CD8-positive, alpha-beta memory T cell (primary cell): ENCODE measurements around the gene DFFB. TPM values are rescaled to one million over a fixed set of nuclear protein-coding genes. Genes with fewer than 3 reads are reported as not detected.
A peak's percentile ranks its signal among the peaks of the same experiment; 100 is the strongest.
"Not testable (repeated sequence)": the region's sequence is repeated elsewhere in the genome, so short reads cannot be mapped to it uniquely, and the experiment has no call there.

Source experiments
- CTCF ChIA-PET: fragments of 350-600 bp; sonication (Branson Sonifier 250); formaldehyde crosslinking; loops from one replicate; lab custom pipeline; 2021; ENCODE audit warnings: antibody characterized with exemption; lab: Charles Lee
- POLR2A ChIA-PET: fragments of 350-600 bp; sonication (Branson Sonifier 250); formaldehyde crosslinking; loops from one replicate; lab custom pipeline; 2021; ENCODE audit warnings: antibody characterized with exemption; lab: Charles Lee
- DNase-seq, 5 donors: peaks; one replicate each; pipeline versions ENCODE4 v3.0.0 to v3.0.0-alpha.2; 2020 to 2022; ENCODE audit warnings: mixed read lengths in 1 of 5
- H3K27ac ChIP-seq: one replicate; pipeline ENCODE4 v1.7.0; 2013; ENCODE audit warnings: low read depth, mild to moderate bottlenecking, low read length, moderate library complexity
- H3K27me3 ChIP-seq: 2 replicates; pipeline ENCODE4 v1.7.0; 2013; ENCODE audit warnings: low read length, mild to moderate bottlenecking; ENCODE audit not compliant: insufficient read depth, poor library complexity, severe bottlenecking
- H3K36me3 ChIP-seq: 2 replicates; pipeline ENCODE4 v1.7.0; 2013; ENCODE audit warnings: mild to moderate bottlenecking, low read length, moderate library complexity; ENCODE audit not compliant: insufficient read depth
- H3K4me1 ChIP-seq: 2 replicates; pipeline ENCODE4 v1.7.0; 2013; ENCODE audit warnings: mild to moderate bottlenecking, low read length, moderate library complexity; ENCODE audit not compliant: insufficient read depth
- H3K4me3 ChIP-seq: 2 replicates; pipeline ENCODE4 v1.7.0; 2013; ENCODE audit warnings: mild to moderate bottlenecking, low read length
- H3K9me3 ChIP-seq: 2 replicates; pipeline ENCODE4 v1.7.0; 2013; ENCODE audit warnings: mild to moderate bottlenecking, low read length
- H3K27ac Mint-ChIP-seq, 8 donors: one replicate each; pipeline ENCODE4 v1.8.0; 2020 to 2021; ENCODE audit warnings: mixed read lengths in 8 of 8, mild to moderate bottlenecking in 6 of 8, inconsistent platforms in 3 of 8, moderate library complexity in 3 of 8
- H3K27me3 Mint-ChIP-seq, 2 donors: one replicate each; pipeline ENCODE4 v1.8.0; 2020 to 2021; ENCODE audit warnings: mixed read lengths in 2 of 2, mild to moderate bottlenecking in 1 of 2, moderate library complexity in 1 of 2
- H3K36me3 Mint-ChIP-seq, 3 donors: one replicate each; pipeline ENCODE4 v1.8.0; 2020 to 2021; ENCODE audit warnings: mixed read lengths in 3 of 3, inconsistent platforms in 1 of 3, mild to moderate bottlenecking in 1 of 3
- H3K4me1 Mint-ChIP-seq, 3 donors: one replicate each; pipeline ENCODE4 v1.8.0; 2020 to 2021; ENCODE audit warnings: mixed read lengths in 3 of 3, inconsistent platforms in 1 of 3, mild to moderate bottlenecking in 1 of 3
- H3K4me3 Mint-ChIP-seq, 7 donors: one replicate each; pipeline ENCODE4 v1.8.0; 2020 to 2021; ENCODE audit warnings: mixed read lengths in 7 of 7, mild to moderate bottlenecking in 6 of 7, moderate library complexity in 4 of 7, inconsistent platforms in 2 of 7
- H3K9me3 Mint-ChIP-seq, 5 donors: one replicate each; pipeline ENCODE4 v1.8.0; 2020 to 2022; ENCODE audit warnings: mixed read lengths in 5 of 5, mild to moderate bottlenecking in 3 of 5, moderate library complexity in 2 of 5, inconsistent platforms in 1 of 5
- polyA plus RNA-seq: library from polyadenylated mRNA; unstranded; fragments of 300-500 nt; fragmentation: Illumina TruSeq; gene quantifications from one replicate; pipeline ENCODE4 v1.2.3, GENCODE V29; 2021
- total RNA-seq, 2 experiments: library from RNA; stranded (reverse); gene quantifications; one replicate each; pipeline ENCODE4 v1.2.3, GENCODE V29; 2021

Gene DFFB
- 10 to 100 TPM; 10.9 to 14.6 TPM for total RNA-seq
- polyA plus RNA-seq, result 8.3 TPM

- Mint-ChIP-seq H3K36me3 (peaks cover 0 to 27% (median 7%) of the 10 kb centered on the region in 3 donors), H3K4me3 (peak within 1 kb of the TSS; percentile 95 to 99 (median 96)), H3K4me1 (peaks cover 30 to 58% (median 43%) of the 10 kb centered on the region in 3 donors), H3K27me3 (peaks cover 0 to 3% of the 10 kb centered on the region in 2 donors), H3K27ac (peak within 1 kb of the TSS; percentile 75 to 98 (median 93)), H3K9me3 (no peaks in the 10 kb centered on the region)
- no peaks in the 10 kb centered on the region for H3K9me3 ChIP-seq
- H3K4me3 ChIP-seq, result peak within 1 kb of the TSS; percentile 69
- H3K27ac ChIP-seq, result peak within 1 kb of the TSS; percentile 57
- no peaks in the 10 kb centered on the region for H3K27me3 ChIP-seq
- H3K36me3 ChIP-seq, result no peaks in the 10 kb centered on the region
- peak; percentile 92 to 99 (median 98) for DNase-seq
- ChIA-PET POLR2A (interaction anchor here (0.8 to 3.1 kb wide), 2 partner anchors 43 to 61 kb away, joined by 3 to 18 read pairs; partner anchors contain the start of genes C1orf174 and LRRC47), CTCF (interaction anchor here (0.7 to 2.4 kb wide), 12 partner anchors 10 to 54 kb away, joined by 3 to 15 read pairs (median 3); partner anchors contain the start of gene C1orf174)
- H3K4me1 ChIP-seq, result peaks cover 33% of the 10 kb centered on the region
Observed at GRCh38 chr1:3856923-3857790, at the start of gene DFFB, which contains the start of gene CEP104. TSS of gene DFFB (plus strand) at chr1:3857476. CDS start at chr1:3857604, 128 bp downstream. TSS of gene CEP104 (minus strand) at chr1:3857211. CDS start at chr1:3852407, 4,804 bp downstream.

- Mint-ChIP-seq H3K4me1 (peaks cover 5 to 9% (median 9%) of the 10 kb centered on the region in 3 donors), H3K4me3 (no peak overlapping the region), H3K27me3 (peaks cover 14 to 33% of the 10 kb centered on the region in 2 donors), H3K27ac (peak overlapping the region in 2 of 8 donors; percentile 43 to 75), H3K36me3 (peaks cover 0 to 1% (median 0%) of the 10 kb centered on the region in 3 donors), H3K9me3 (no peaks in the 10 kb centered on the region)
- Histone ChIP-seq H3K9me3 (no peaks in the 10 kb centered on the region), H3K27me3 (no peaks in the 10 kb centered on the region), H3K4me1 (no peaks in the 10 kb centered on the region), H3K27ac (no peak overlapping the region), H3K4me3 (no peak overlapping the region), H3K36me3 (no peaks in the 10 kb centered on the region)
- DNase-seq, result no peak
- ChIA-PET POLR2A (no interaction called here), CTCF (no interaction called here)
Observed at GRCh38 chr1:3807769-3808168, 49.5 kb upstream of the DFFB start.

GRCh38 chr1:3809680-3810079 lies 47.6 kb upstream of the DFFB start:
- ChIA-PET CTCF (no interaction called here), POLR2A (no interaction called here)
- no peaks in the 10 kb centered on the region for H3K9me3 ChIP-seq
- no peak overlapping the region for H3K27ac ChIP-seq
- H3K4me3 ChIP-seq, result no peak overlapping the region
- H3K4me1 ChIP-seq, result no peaks in the 10 kb centered on the region
- Mint-ChIP-seq H3K4me3 (peak overlapping the region in 1 of 7 donors; percentile 24), H3K27ac (peak overlapping the region in 6 of 8 donors; percentile 44 to 87 (median 62)), H3K9me3 (no peaks in the 10 kb centered on the region), H3K4me1 (peaks cover 5 to 9% (median 9%) of the 10 kb centered on the region in 3 donors), H3K27me3 (peaks cover 6 to 19% of the 10 kb centered on the region in 2 donors), H3K36me3 (peaks cover 0 to 10% (median 1%) of the 10 kb centered on the region in 3 donors)
- no peak for DNase-seq
- H3K36me3 ChIP-seq, result peaks cover 5% of the 10 kb centered on the region
- no peaks in the 10 kb centered on the region for H3K27me3 ChIP-seq

- not testable (repeated sequence) for H3K4me3 ChIP-seq
Observed at GRCh38 chr1:3810149-3810761, 47.0 kb upstream of the DFFB start.

GRCh38 chr1:3811595-3811911 lies 45.7 kb upstream of the DFFB start:
- no peak overlapping the region for H3K4me3 Mint-ChIP-seq
- no peaks in the 10 kb centered on the region for H3K9me3 Mint-ChIP-seq
- H3K4me1 Mint-ChIP-seq, result peaks cover 5 to 9% (median 9%) of the 10 kb centered on the region in 3 donors
- Histone ChIP-seq H3K9me3 (no peaks in the 10 kb centered on the region), H3K36me3 (peaks cover 5% of the 10 kb centered on the region), H3K27ac (no peak overlapping the region), H3K4me1 (no peaks in the 10 kb centered on the region), H3K4me3 (no peak overlapping the region), H3K27me3 (no peaks in the 10 kb centered on the region)
- CTCF ChIA-PET, result no interaction called here
- H3K27ac Mint-ChIP-seq, result peak overlapping the region in 2 of 8 donors; percentile 40 to 61
- no peak for DNase-seq
- H3K36me3 Mint-ChIP-seq, result peaks cover 0 to 27% (median 3%) of the 10 kb centered on the region in 3 donors
- POLR2A ChIA-PET, result no interaction called here
- H3K27me3 Mint-ChIP-seq, result peaks cover 5 to 8% of the 10 kb centered on the region in 2 donors

More at GRCh38 chr1:3810149-3810761, 47.0 kb upstream of the DFFB start:
- H3K27me3 ChIP-seq, CTCF ChIA-PET, H3K9me3 Mint-ChIP-seq, H3K36me3 ChIP-seq, H3K27ac ChIP-seq, POLR2A ChIA-PET, H3K4me1 Mint-ChIP-seq, H3K9me3 ChIP-seq, H3K4me1 ChIP-seq: not testable (repeated sequence)
- peak overlapping the region in 4 of 7 donors; percentile 4 to 49 (median 32) for H3K4me3 Mint-ChIP-seq
- peak overlapping the region in 6 of 8 donors; percentile 44 to 87 (median 62) for H3K27ac Mint-ChIP-seq
- peak in 1 of 5 donors; percentile 60 for DNase-seq
- H3K27me3 Mint-ChIP-seq, result peaks cover 7 to 14% of the 10 kb centered on the region in 2 donors
- peaks cover 0 to 16% (median 3%) of the 10 kb centered on the region in 3 donors for H3K36me3 Mint-ChIP-seq

GRCh38 chr1:3814065-3814464 lies 43.2 kb upstream of the DFFB start:
- CTCF ChIA-PET, result no interaction called here
- H3K36me3 ChIP-seq, result peaks cover 5% of the 10 kb centered on the region
- H3K9me3 ChIP-seq, result no peaks in the 10 kb centered on the region
- peaks cover 0 to 41% (median 7%) of the 10 kb centered on the region in 3 donors for H3K36me3 Mint-ChIP-seq
- POLR2A ChIA-PET, result no interaction called here
- no peaks in the 10 kb centered on the region for H3K27me3 ChIP-seq
- no peak overlapping the region for H3K4me3 Mint-ChIP-seq
- H3K27me3 Mint-ChIP-seq, result peaks cover 0 to 1% of the 10 kb centered on the region in 2 donors
- H3K4me1 Mint-ChIP-seq, result peaks cover 5 to 9% (median 9%) of the 10 kb centered on the region in 3 donors
- H3K27ac Mint-ChIP-seq, result no peak overlapping the region
- no peak overlapping the region for H3K27ac ChIP-seq
- H3K4me3 ChIP-seq, result no peak overlapping the region
- no peaks in the 10 kb centered on the region for H3K9me3 Mint-ChIP-seq
- no peak for DNase-seq
- H3K4me1 ChIP-seq, result no peaks in the 10 kb centered on the region

- H3K36me3 Mint-ChIP-seq, result peaks cover 0 to 50% (median 11%) of the 10 kb centered on the region in 3 donors
Observed at GRCh38 chr1:3814771-3815561, 42.3 kb upstream of the DFFB start.

More at GRCh38 chr1:3814771-3815561, 42.3 kb upstream of the DFFB start:
- POLR2A ChIA-PET, result no interaction called here
- H3K4me1 ChIP-seq, result no peaks in the 10 kb centered on the region
- peaks cover 4 to 6% (median 4%) of the 10 kb centered on the region in 3 donors for H3K4me1 Mint-ChIP-seq
- H3K27me3 Mint-ChIP-seq, result peaks cover 0 to 1% of the 10 kb centered on the region in 2 donors
- CTCF ChIA-PET, result no interaction called here
- no peak overlapping the region for H3K27ac ChIP-seq
- H3K36me3 ChIP-seq, result peaks cover 8% of the 10 kb centered on the region
- H3K27ac Mint-ChIP-seq, result peak overlapping the region in 1 of 8 donors; percentile 14
- no peak overlapping the region for H3K4me3 ChIP-seq
- H3K9me3 ChIP-seq, result no peaks in the 10 kb centered on the region
- no peaks in the 10 kb centered on the region for H3K9me3 Mint-ChIP-seq
- DNase-seq, result no peak
- H3K4me3 Mint-ChIP-seq, result no peak overlapping the region
- H3K27me3 ChIP-seq, result no peaks in the 10 kb centered on the region
